Hippocampal formation (tissue), 2 donors: ENCODE results near the gene AP1G2.

Experiments
- DNase-seq, 2 donors: peaks; one replicate each; lab custom pipeline; 2025; lab: John Stamatoyannopoulos, UW

Gene AP1G2

DNA sequence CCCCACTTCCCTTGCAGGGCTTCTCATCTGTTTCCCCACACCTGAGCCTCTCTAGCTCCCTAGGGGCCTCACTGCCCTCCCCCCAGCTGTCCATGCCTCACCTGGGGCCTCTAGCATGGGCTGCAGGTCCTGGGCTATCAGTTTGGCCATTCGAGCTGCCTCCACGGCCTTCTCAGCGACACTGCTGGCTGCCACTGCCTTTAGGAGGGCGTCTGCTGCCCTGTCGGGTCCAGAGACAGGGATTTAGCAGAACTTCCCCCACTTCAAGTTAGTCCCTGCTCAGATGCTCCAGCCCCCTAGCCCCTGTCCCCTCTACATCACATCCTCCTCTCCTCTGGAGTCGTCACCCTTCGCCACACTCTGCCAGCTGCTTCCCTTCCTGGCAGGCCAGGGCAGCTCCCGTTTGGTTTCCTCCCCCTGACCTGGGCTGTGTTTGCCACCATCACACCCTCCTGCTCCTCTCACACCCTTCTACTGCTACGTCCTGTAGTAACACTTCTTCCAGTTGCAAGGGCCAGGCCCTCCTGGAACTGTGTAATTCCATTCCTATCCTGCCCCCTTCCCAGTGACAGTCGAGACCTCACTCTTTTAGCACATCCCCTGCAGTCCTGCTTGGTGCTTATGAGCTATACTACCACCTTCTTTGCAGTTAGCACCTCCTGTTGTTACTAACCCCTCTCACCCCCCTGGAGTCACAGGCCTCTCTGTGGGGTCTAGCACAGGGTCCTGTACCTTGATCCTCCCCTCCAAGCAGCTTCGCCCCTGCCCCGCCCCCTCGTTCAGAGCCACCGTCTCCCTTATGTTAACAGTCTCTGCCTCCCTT, 4.3 kb upstream of the AP1G2 start:
- no peak for DNase-seq

DNA sequence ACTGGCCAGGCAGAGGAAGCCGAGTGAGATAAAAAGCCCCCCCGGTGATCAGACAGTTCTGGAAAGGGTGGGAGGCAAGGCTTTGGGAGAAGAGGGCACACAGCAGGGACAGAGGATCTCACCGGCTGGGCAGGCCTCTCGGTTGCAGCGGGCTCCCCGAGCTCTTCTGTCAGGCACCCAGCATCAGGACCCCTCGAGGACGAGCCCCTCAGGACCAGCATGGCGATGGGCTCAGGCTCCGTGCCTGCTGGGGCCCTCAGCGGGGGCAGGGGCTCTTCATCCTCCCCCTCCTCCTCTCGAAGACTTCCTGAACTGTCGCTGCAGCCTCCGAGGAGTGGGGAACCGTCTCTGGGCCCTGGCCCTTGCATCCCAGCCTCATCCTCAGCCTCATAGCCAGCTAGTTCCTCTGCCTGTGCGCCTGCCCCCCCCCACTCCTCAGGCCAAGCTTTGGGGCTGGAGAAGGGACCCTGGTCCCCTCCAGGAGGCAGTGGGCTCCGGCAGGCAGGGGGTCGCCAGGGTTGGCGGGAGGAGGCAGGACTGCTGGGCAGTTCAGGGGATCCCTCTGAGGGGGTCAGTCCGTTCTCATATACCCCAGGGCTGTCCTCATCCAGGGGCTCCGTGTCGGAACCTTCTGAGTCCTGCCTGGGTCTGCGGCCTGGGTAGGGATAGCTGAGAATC, 3.4 kb upstream of the AP1G2 start:
- DNase-seq: no peak

GRCh38 chr14:23569443-23570151, 2.0 kb upstream of the AP1G2 start:
- DNase-seq: peak; percentile 32 to 82

DNA sequence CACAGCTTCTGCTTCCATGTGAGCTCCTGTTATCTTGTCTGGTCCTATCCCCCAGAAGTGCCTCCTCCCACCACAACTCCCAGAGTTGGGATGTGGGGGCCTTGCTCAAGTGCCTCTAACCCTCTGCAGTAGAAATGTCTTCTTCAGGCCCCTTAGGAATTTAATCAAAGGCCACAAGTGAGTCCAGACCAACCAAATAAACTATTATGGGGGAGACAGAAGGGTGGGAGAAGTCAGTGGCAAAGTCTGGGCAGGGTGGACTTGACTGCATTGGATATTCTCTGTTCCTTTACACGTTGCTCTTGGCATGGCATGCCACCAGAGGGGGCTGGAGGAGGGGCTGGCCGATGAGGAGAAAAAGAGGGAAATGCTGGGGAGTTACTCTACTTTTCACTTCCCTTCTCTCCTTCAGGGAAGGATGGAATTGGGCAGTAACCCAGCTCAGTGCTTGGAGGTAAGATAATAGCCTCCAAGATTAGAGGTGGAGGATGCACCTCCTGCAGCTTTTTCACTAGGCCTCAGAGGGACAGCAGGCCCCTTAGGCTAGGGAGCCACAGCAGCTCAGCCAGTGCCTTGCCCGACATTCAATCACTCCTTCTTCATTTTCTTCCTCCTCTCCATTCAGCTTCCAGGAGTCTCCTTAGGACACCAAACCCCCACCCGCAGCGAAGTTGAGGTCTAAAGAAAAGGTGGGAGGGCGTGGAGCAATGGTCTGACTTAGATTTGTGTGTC, 1.2 kb upstream of the AP1G2 start:
- DNase-seq: no peak

GRCh38 chr14:23568021-23568599, 519 bp upstream of the AP1G2 start:
- DNase-seq: no peak

- DNase-seq: no peak
Measured at GRCh38 chr14:23566778-23567185, 809 bp downstream of the AP1G2 start.

- no peak for DNase-seq
Measured at GRCh38 chr14:23566112-23566777, 1.3 kb downstream of the AP1G2 start.

DNA sequence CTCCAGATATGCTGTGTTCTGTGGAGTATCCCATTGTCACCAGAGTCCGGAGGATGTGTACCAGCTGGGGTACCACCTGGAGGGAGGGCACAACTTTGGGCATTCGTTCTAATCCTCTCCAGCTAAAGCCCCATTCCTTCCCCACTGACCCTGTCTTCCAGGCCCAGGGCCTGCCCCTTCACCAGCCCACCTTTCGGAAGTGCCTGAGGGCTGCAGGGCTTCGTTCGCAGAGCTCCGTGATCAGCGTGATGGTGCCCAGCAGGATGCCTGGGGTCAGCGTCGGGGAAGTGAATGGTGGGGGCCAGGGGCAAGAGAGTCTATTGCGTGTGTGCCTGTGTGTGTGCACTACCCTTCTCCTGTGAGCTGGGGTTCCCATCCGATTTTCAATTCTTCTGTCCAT, 2.0 kb downstream of the AP1G2 start:
- DNase-seq: no peak

DNA sequence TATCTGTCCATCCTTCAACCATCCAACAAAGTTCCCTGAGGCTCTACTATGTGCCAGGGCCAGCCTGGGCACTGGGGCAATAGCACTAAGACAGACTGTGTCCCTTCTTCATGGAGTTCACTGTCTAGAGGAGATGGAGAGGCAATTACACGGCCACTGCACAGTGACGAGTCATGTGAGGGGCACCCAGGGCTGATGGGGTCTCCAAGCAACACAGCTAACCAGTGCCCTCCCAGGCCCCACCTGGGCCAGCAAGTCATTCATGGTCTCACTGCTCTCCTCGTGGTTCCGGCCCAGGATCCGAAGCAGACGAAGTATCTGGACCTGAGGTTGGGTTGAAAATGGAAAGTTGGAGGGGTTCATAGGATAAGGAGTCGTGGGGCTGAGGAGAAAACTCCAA, 2.7 kb downstream of the AP1G2 start:
- no peak for DNase-seq

- DNase-seq: no peak
Measured at GRCh38 chr14:23564181-23564812, 3.3 kb downstream of the AP1G2 start.

DNA sequence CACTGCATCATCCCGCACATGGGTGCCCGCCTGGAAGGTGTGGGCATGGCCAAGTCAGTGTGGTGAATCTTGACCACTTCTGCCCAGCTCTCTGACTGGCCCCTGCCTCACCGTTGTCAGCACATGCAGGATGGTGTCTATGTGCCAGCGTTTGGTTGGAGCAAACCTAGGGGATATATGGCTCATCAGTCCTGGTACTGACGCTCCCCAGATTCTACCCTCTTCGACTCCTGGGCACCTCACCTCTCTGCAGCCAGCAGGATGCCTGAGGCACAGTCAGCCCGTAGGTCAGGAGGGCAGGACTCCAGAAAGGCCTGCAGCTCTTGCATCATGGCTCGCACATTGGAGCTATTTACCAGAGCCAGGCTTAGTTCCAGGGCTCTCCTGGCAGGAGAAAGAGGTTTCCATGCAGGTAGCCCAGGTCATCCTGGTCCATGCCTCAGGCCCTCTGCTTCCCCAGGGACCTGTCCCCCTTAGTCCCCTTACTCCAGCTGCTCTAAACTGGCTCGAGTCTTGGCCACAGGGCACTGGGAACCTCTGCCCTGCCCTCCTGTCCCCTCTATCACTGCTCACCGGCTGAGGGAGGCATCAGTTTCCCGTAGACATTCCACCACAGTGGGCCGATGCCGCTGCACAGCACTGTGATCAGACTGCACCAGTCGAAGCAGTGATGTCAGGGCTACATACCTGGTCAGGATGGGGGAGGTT, 4.0 kb downstream of the AP1G2 start:
- DNase-seq: no peak

DNA sequence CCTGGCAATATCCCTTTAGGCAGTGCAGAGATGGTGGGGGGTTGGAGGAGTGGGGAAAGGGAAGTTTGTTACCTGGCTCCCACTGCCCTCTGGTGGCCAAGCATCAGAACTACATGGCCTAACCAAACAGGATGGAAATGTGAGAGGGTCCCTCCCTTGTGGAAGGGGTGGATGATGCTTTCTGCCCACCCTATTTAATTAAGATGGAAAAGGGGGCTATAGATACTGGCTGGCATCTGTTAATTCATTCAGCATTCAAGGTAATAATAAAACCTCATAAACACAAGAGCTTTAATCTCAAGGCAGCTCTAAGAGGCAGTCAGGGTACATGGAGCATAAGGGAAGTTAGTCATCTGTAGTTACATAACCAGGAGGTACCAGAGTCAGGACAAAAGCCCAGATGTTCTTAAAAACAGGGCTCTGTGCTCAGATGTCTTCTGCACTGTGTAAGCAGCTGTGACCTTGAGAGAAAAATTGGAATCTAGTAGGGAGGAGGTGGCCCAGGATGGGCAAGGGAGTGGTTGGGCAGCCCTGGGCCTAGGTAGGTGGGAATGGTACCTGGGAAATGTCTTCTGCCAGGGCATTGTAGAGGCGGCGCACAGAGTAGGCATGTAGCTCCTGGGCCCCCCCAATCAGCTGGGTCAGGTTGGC, 4.6 kb downstream of the AP1G2 start:
- peak in 1 of 2 donors; percentile 38 for DNase-seq

GRCh38 chr14:23561873-23562821, 5.4 kb downstream of the AP1G2 start:
- no peak for DNase-seq

DNA sequence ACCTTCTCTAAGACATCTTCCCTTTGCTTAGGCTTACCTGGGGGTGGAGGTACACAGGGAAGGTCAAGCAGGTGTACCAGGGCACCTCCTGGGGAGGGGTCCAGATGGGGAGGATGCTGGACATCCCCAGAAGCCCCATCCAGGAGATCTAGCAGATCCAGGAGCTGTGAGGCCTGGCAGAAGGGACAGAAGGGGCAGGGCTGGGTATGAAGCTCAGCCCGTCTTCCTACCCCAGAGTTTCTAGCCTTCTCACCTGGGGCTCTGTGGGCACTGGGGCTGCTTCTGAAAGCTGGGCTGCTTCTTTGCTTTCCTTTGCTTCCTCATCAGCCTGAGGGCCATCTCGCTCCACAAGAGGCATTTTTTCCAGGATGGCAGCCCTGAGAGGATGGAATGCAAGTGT, 6.3 kb downstream of the AP1G2 start:
- DNase-seq: no peak

GRCh38 chr14:23559926-23560520, 7.6 kb downstream of the AP1G2 start:
- DNase-seq: no peak

DNA sequence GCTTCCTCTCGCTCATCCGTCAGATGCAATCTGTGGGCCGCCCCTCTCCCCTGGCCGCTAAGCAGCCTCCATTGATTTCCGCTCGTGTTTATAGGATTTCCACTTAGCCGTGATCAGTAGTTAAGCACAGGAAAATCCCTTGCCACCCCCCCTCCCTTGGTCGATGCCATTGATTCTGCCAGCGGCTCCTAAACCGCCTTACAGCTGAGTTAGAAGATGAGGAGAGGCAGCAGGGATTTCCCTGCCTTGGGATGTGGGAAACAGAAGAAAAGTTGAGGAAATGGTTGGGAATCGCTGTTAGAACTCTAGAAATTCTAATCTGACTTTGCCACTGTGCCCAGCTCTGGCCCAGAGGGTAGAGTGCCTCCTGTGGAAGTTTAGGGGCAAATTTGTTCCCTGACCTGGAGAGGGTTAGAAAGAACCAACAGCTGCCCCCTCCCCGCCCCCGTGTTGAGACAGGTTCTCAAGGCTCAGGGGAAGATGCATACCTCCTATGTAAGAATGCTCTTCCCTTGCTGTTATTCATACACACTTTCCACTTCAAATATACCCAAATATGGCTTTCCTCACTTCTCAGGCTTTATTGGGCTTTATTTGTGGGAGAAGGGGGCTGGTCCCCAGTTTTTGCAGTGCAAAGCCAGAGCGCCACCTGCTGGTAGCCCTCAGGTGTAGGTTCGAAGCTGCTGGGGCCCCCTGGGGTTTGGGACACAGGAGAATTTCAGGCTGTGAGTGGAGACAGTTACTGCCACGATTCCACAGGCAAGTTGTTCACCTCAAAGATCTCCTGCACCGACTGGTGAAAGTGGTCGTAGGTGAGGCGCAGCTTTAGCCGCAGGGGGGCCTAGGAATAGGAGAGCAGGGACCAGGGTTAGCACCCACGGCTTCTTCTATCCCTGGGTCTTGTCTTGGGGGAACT, 8.3 kb downstream of the AP1G2 start:
- peak; percentile 29 to 32 for DNase-seq
